HL-60 (cell line): ENCODE data around the gene POLR1F.

Source experiments
- DNase-seq, 2 experiments: peaks; one replicate each; pipeline ENCODE4 v3.0.0-alpha.2; 2010 to 2020; ENCODE audit warnings: low read depth in 1 of 2, low spot score in 1 of 2
- H3K27ac ChIP-seq: fragments of 250-450 bp; sonication (Bioruptor Pico); replicated peaks from 2 replicates; pipeline ENCODE4 v1.5.1; 2020; ENCODE audit warnings: mild to moderate bottlenecking, moderate library complexity
- H3K27me3 ChIP-seq: fragments of 250-450 bp; sonication (Bioruptor Pico); 2 replicates; pipeline ENCODE4 v1.5.1; 2021; ENCODE audit warnings: mild to moderate bottlenecking, moderate library complexity; ENCODE audit not compliant: insufficient read depth, poor library complexity, severe bottlenecking
- H3K4me3 ChIP-seq: replicated peaks from 2 replicates; pipeline ENCODE4 v1.5.1; 2011; ENCODE audit warnings: mild to moderate bottlenecking, control low read depth, low read length; ENCODE audit not compliant: insufficient read depth
- CTCF ChIP-seq: IDR thresholded peaks from one replicate; pipeline ENCODE4 v1.5.1; 2011; ENCODE audit warnings: low read length, control low read depth, inconsistent platforms; ENCODE audit not compliant: insufficient read depth
- GABPA ChIP-seq: IDR thresholded peaks from 2 replicates; pipeline ENCODE4 v1.6.1; 2012; ENCODE audit warnings: low read depth
- POLR2AphosphoS5 ChIP-seq: IDR thresholded peaks from 2 replicates; pipeline ENCODE4 v1.6.1; 2012; ENCODE audit warnings: low read depth
- REST ChIP-seq: IDR thresholded peaks from 2 replicates; pipeline ENCODE4 v1.6.1; 2012; ENCODE audit warnings: low read depth; ENCODE audit not compliant: insufficient replicate concordance
- SPI1 ChIP-seq: IDR thresholded peaks from 2 replicates; pipeline ENCODE4 v1.6.1; 2012; ENCODE audit warnings: low read depth, mild to moderate bottlenecking, borderline replicate concordance

Gene POLR1F

GRCh38 chr7:19681596-19681995, 27.2 kb downstream of the POLR1F start:
- DNase-seq: no peak
- TF ChIP-seq CTCF: no peak
- TF ChIP-seq REST: no peak
- no peak for TF ChIP-seq POLR2AphosphoS5
- TF ChIP-seq GABPA: no peak
- TF ChIP-seq SPI1: no peak
- Histone ChIP-seq H3K27ac (no peak overlapping the region), H3K27me3 (no peaks in the 10 kb centered on the region), H3K4me3 (no peak overlapping the region)

- peak overlapping the region; percentile 63 for H3K27ac ChIP-seq
- H3K4me3 ChIP-seq: no peak overlapping the region
- H3K27me3 ChIP-seq: no peaks in the 10 kb centered on the region
- DNase-seq: peak in 1 of 2 experiments; percentile 14
- TF ChIP-seq POLR2AphosphoS5: no peak
- no peak for TF ChIP-seq CTCF
- TF ChIP-seq REST: no peak
- TF ChIP-seq GABPA: no peak
- no peak for TF ChIP-seq SPI1
Measured at GRCh38 chr7:19677180-19677579, 31.7 kb downstream of the POLR1F start.

GRCh38 chr7:19675816-19676215, 33.0 kb downstream of the POLR1F start:
- no peak for DNase-seq
- no peak overlapping the region for H3K4me3 ChIP-seq
- TF ChIP-seq POLR2AphosphoS5 (no peak), SPI1 (no peak), GABPA (no peak), REST (no peak), CTCF (no peak)
- H3K27me3 ChIP-seq: no peaks in the 10 kb centered on the region
- no peak overlapping the region for H3K27ac ChIP-seq
